ENCODE data around the gene IGFN1. TPM values are rescaled to one million over a fixed set of nuclear protein-coding genes. Genes with fewer than 3 reads are reported as not detected.

Gene IGFN1
- total and polyA plus RNA-seq, 2 of the 4 experiments (the other 2 are of a cell fraction): 0.05 TPM; not detected in 1

GRCh38 chr1:201173736-201174135 lies 16.9 kb upstream of the IGFN1 start:
- no CpG with 5 or more reads among the region's 1 CpG for WGBS, 2 experiments (ENCODE audit: extremely low coverage in 2 of 2, insufficient read length in 1 of 2)
- ATAC-seq (ENCODE audit: low read depth) (no peak), DNase-seq (no peak)
- Histone ChIP-seq H3K9me1 (ENCODE audit: insufficient read depth, low read length) (peaks cover 3% of the 10 kb centered on the region), H2AFZ (replicated peaks; ENCODE audit: low read length, poor library complexity) (no peak overlapping the region), H2BK5ac (ENCODE audit: low read depth, low read length, poor library complexity, severe bottlenecking) (no peak overlapping the region), H4K20me1 (ENCODE audit: insufficient read depth, low read length) (no peaks in the 10 kb centered on the region), H3K9ac (ENCODE audit: low read depth, low read length) (no peak overlapping the region), H3K4me2 (ENCODE audit: low read depth, low read length) (no peak overlapping the region), H3K27me3 (ENCODE audit: control insufficient read depth, insufficient read depth, low read length) (peaks cover 4% of the 10 kb centered on the region), H3K4me3 (ENCODE audit: insufficient read depth, low read depth, low read length) (no peak overlapping the region), H3K14ac (replicated peaks; ENCODE audit: low read depth, low read length) (no peak overlapping the region), H2BK20ac (ENCODE audit: low read depth, low read length) (no peak overlapping the region), H3K23ac (ENCODE audit: low read depth, low read length) (no peak overlapping the region), H3K36me3 (ENCODE audit: control insufficient read depth, insufficient read depth, low read length) (no peaks in the 10 kb centered on the region), H4K8ac (ENCODE audit: low read depth in 2 of 2, low read length in 2 of 2) (no peak overlapping the region), H3K18ac (ENCODE audit: low read depth, low read length) (no peak overlapping the region), H3K56ac (ENCODE audit: extremely low read depth, insufficient read depth, low read length) (no peak overlapping the region), H2BK15ac (ENCODE audit: low read depth, low read length) (no peak overlapping the region), H3K4ac (ENCODE audit: low read depth, low read length) (no peak overlapping the region), H3K79me1 (ENCODE audit: low read depth in 1 of 2, low read length in 2 of 2) (no peaks in the 10 kb centered on the region), H3K9me3 (ENCODE audit: control insufficient read depth, insufficient read depth, low read length) (no peaks in the 10 kb centered on the region; the same call in 1 of the 2 replicates), H4K91ac (ENCODE audit: insufficient read depth, low read depth, low read length) (no peak overlapping the region), H3K27ac (ENCODE audit: insufficient read depth, low read length) (no peak overlapping the region), H2AK5ac (ENCODE audit: low read depth, low read length) (no peak overlapping the region), H2AK9ac (replicated peaks; ENCODE audit: low read depth, low read length, poor library complexity) (no peak overlapping the region), H2BK120ac (ENCODE audit: low read depth, low read length) (no peak overlapping the region), H4K5ac (ENCODE audit: low read depth, low read length) (no peak overlapping the region), H3K4me1 (ENCODE audit: control insufficient read depth, insufficient read depth, low read length) (0 out of 2 replicates have a peak, but pooled peaks cover 2% of the 10 kb centered on the region)
- in situ Hi-C loops (cut with MboI; ENCODE audit: low sequenced_read_pairs) (no loop called here), dilution Hi-C loops (cut with HindIII; ENCODE audit: low sequenced_read_pairs, unreplicated experiment) (no loop called here), intact Hi-C loops (cut with micrococcal nuclease) (no loop called here)
- BruUV-seq (replicated peaks): no TSS peak
- ChIA-PET CTCF (no interaction called here), POLR2A (ENCODE audit: unreplicated experiment) (no interaction called here)
- TF ChIP-seq ELK1 (IDR thresholded peaks at IDR 0.05; ENCODE audit: borderline replicate concordance, low read depth, low read length) (no peak), CEBPB (IDR thresholded peaks at IDR 0.05; ENCODE audit: low read depth, low read length) (no peak), NFE2L2 (IDR thresholded peaks at IDR 0.05; ENCODE audit: low read depth, low read length) (no peak), USF2 (IDR thresholded peaks at IDR 0.05; ENCODE audit: low read depth, low read length) (no peak), CTCF (conservative IDR thresholded peaks at IDR 0.05; ENCODE audit: low read depth, low read length) (no peak), RAD21 (IDR thresholded peaks at IDR 0.05; ENCODE audit: low read length) (no peak), MAZ (IDR thresholded peaks at IDR 0.05; ENCODE audit: borderline replicate concordance, low read depth, low read length) (no peak), POLR2A (IDR thresholded peaks at IDR 0.05; ENCODE audit: low read depth, low read length) (no peak)
